Measurements from ENCODE around the gene MYBBP1A. TPM values are rescaled to one million over a fixed set of nuclear protein-coding genes. Genes with fewer than 3 reads are reported as not detected.

The MYBBP1A gene
- total and polyA plus RNA-seq, 4 donors: 12.2 to 23.3 (median 20.0) TPM

- TF ChIP-seq RXRA (IDR thresholded peaks at IDR 0.05): no peak
- TF ChIP-seq GABPA (IDR thresholded peaks at IDR 0.05 in 1 of 2, conservative IDR thresholded peaks at IDR 0.05 in 1 of 2): no peak
- no peak for TF ChIP-seq NR2F2 (IDR thresholded peaks at IDR 0.05)
- no peak for TF ChIP-seq FOXA2 (IDR thresholded peaks at IDR 0.05)
- no peak for TF ChIP-seq YY1 (IDR thresholded peaks at IDR 0.05)
- TF ChIP-seq MAX (IDR thresholded peaks at IDR 0.05): no peak
- no peak for TF ChIP-seq JUND (IDR thresholded peaks at IDR 0.05)
- TF ChIP-seq EGR1 (IDR thresholded peaks at IDR 0.05; ENCODE audit: low read depth in 2 of 2): no peak
- no peak for TF ChIP-seq TAF1 (conservative IDR thresholded peaks at IDR 0.05)
- no peak for TF ChIP-seq HNF4G (IDR thresholded peaks at IDR 0.05)
- TF ChIP-seq HNF4A (conservative IDR thresholded peaks at IDR 0.05): no peak
These were observed 9.8 kb downstream of the MYBBP1A start (continued) for GRCh38 chr17:4545217-4545951.

GRCh38 chr17:4544951-4545216 is 10.3 kb downstream of the MYBBP1A start:
- H3K27ac ChIP-seq (ENCODE audit: low read depth in 1 of 2, low read length in 2 of 2): no peak overlapping the region
- no peaks in the 10 kb centered on the region for H3K27me3 ChIP-seq (ENCODE audit: control insufficient read depth in 4 of 4, insufficient read depth in 4 of 4, low read length in 3 of 4)
- no peaks in the 10 kb centered on the region for H3K9me3 ChIP-seq (ENCODE audit: control insufficient read depth in 4 of 4, low read length in 3 of 4)
- WGBS: 94% methylated on average over 18 of the region's 18 CpGs
- DNase-seq (ENCODE audit: low spot score): no peak
- TF ChIP-seq MAX (IDR thresholded peaks at IDR 0.05) (no peak), ZBTB33 (IDR thresholded peaks at IDR 0.05) (no peak), RXRA (IDR thresholded peaks at IDR 0.05) (no peak), SP1 (IDR thresholded peaks at IDR 0.05) (no peak), HNF4A (conservative IDR thresholded peaks at IDR 0.05) (no peak), REST (IDR thresholded peaks at IDR 0.05) (no peak), FOXA2 (IDR thresholded peaks at IDR 0.05) (no peak), CTCF (IDR thresholded peaks at IDR 0.05; ENCODE audit: low read depth, low read length, missing input control) (no peak), RAD21 (IDR thresholded peaks at IDR 0.05) (no peak), GABPA (IDR thresholded peaks at IDR 0.05 in 1 of 2, conservative IDR thresholded peaks at IDR 0.05 in 1 of 2) (no peak), NR2F2 (IDR thresholded peaks at IDR 0.05) (no peak), YY1 (IDR thresholded peaks at IDR 0.05) (no peak), JUND (IDR thresholded peaks at IDR 0.05) (no peak), TAF1 (conservative IDR thresholded peaks at IDR 0.05) (no peak), ATF3 (IDR thresholded peaks at IDR 0.05) (no peak), HNF4G (IDR thresholded peaks at IDR 0.05) (no peak)
- no peak overlapping the region for H3K9ac ChIP-seq (ENCODE audit: low read depth in 1 of 2, low read length in 2 of 2)
- H3K4me1 ChIP-seq (ENCODE audit: control insufficient read depth in 4 of 4, insufficient read depth in 4 of 4, low read length in 3 of 4): peaks cover 0 to 4% (median 0%) of the 10 kb centered on the region in 4 donors
- no peak overlapping the region for H3K4me3 ChIP-seq (ENCODE audit: low read depth in 1 of 3, low read length in 3 of 3)
- peaks cover 17 to 75% (median 32%) of the 10 kb centered on the region in 4 donors for H3K36me3 ChIP-seq (ENCODE audit: control insufficient read depth in 4 of 4, insufficient read depth in 3 of 4, low read depth in 1 of 4, low read length in 3 of 4)

Data from liver (tissue), 9 donors.